IMR-90 (cell line): ENCODE results near the gene PRR29. TPM values are rescaled to one million over a fixed set of nuclear protein-coding genes. Genes with fewer than 3 reads are reported as not detected.
A peak's percentile ranks its signal among the peaks of the same experiment; 100 is the strongest.

Experiments used
- ATAC-seq: fragments of 200-7000 bp; cut with Tn5 transposase; 2 replicates; pipeline ENCODE4 v1.9.1; 2020; ENCODE audit warnings: low read depth, mild to moderate bottlenecking, moderate library complexity
- BruUV-seq: library from RNA; stranded (reverse); fragments of 400-500 nt; replicated peaks from 2 replicates; lab custom pipeline; 2021; lab: Mats Ljungman, UMichigan
- CTCF ChIA-PET: fragments of 300-600 bp; formaldehyde crosslinking; extraction: SDS; loops from one replicate; lab custom pipeline; 2021; ENCODE audit warnings: antibody characterized with exemption; lab: Yijun Ruan, JAX
- POLR2A ChIA-PET: fragments of 300-600 bp; sonication (Branson Sonifier 250); formaldehyde crosslinking; loops from one replicate; lab custom pipeline; 2022; ENCODE audit warnings: antibody characterized with exemption; ENCODE audit not compliant: unreplicated experiment; lab: Charles Lee
- DNase-seq: peaks from one replicate; pipeline ENCODE4 v3.0.0; 2013
- H2AFZ ChIP-seq: replicated peaks from 2 replicates; pipeline ENCODE3; 2013; ENCODE audit warnings: low read length, mild to moderate bottlenecking; ENCODE audit not compliant: poor library complexity
- H2AK5ac ChIP-seq: 2 replicates; pipeline ENCODE4 v1.6.1; 2013; ENCODE audit warnings: low read depth, low read length, inconsistent platforms
- H2AK9ac ChIP-seq: replicated peaks from 2 replicates; pipeline ENCODE3; 2013; ENCODE audit warnings: mild to moderate bottlenecking, low read depth, low read length, moderate library complexity; ENCODE audit not compliant: poor library complexity
- H2BK120ac ChIP-seq: 2 replicates; pipeline ENCODE4 v1.6.1; 2013; ENCODE audit warnings: low read depth, low read length, inconsistent platforms
- H2BK15ac ChIP-seq: 3 replicates; pipeline ENCODE4 v1.6.1; 2013; ENCODE audit warnings: low read depth, low read length, inconsistent platforms
- H2BK20ac ChIP-seq: 2 replicates; pipeline ENCODE4 v1.6.1; 2013; ENCODE audit warnings: low read depth, mild to moderate bottlenecking, inconsistent platforms, low read length, moderate library complexity
- H2BK5ac ChIP-seq: 2 replicates; pipeline ENCODE4 v1.6.1; 2013; ENCODE audit warnings: mild to moderate bottlenecking, low read depth, low read length, inconsistent platforms; ENCODE audit not compliant: poor library complexity, severe bottlenecking
- H3K14ac ChIP-seq: replicated peaks from 2 replicates; pipeline ENCODE4 v1.6.1; 2013; ENCODE audit warnings: low read depth, low read length, inconsistent platforms
- H3K18ac ChIP-seq: 2 replicates; pipeline ENCODE4 v1.6.1; 2013; ENCODE audit warnings: low read depth, low read length, control low read depth
- H3K23ac ChIP-seq: 2 replicates; pipeline ENCODE4 v1.6.1; 2013; ENCODE audit warnings: low read depth, low read length, inconsistent platforms
- H3K27ac ChIP-seq: 2 replicates; pipeline ENCODE4 v1.5.1; 2013; ENCODE audit warnings: mild to moderate bottlenecking, control low read depth, low read length; ENCODE audit not compliant: insufficient read depth
- H3K27me3 ChIP-seq: 2 replicates; pipeline ENCODE4 v1.6.1; 2013; ENCODE audit warnings: low read length; ENCODE audit not compliant: control insufficient read depth, insufficient read depth
- H3K36me3 ChIP-seq: 2 replicates; pipeline ENCODE4 v1.6.1; 2013; ENCODE audit warnings: low read length, mixed read lengths; ENCODE audit not compliant: control insufficient read depth, insufficient read depth
- H3K4ac ChIP-seq: 2 replicates; pipeline ENCODE4 v1.6.1; 2013; ENCODE audit warnings: low read depth, low read length, inconsistent platforms
- H3K4me1 ChIP-seq: 2 replicates; pipeline ENCODE4 v1.6.1; 2013; ENCODE audit warnings: low read length, mixed read lengths; ENCODE audit not compliant: control insufficient read depth, insufficient read depth
- H3K4me2 ChIP-seq: 2 replicates; pipeline ENCODE4 v1.6.1; 2013; ENCODE audit warnings: low read depth, mild to moderate bottlenecking, control low read depth, low read length, moderate library complexity
- H3K4me3 ChIP-seq: 2 replicates; pipeline ENCODE4 v1.5.1; 2013; ENCODE audit warnings: low read depth, mild to moderate bottlenecking, control low read depth, low read length, moderate library complexity; ENCODE audit not compliant: insufficient read depth
- H3K56ac ChIP-seq: 2 replicates; pipeline ENCODE4 v1.6.1; 2013; ENCODE audit warnings: low read length, inconsistent platforms; ENCODE audit not compliant: insufficient read depth; ENCODE audit errors: extremely low read depth
- H3K79me1 ChIP-seq, 2 experiments: 2 replicates each; pipeline ENCODE4 v1.6.1; 2013; ENCODE audit warnings: low read length in 2 of 2, inconsistent platforms in 1 of 2, low read depth in 1 of 2
- H3K9ac ChIP-seq: 2 replicates; pipeline ENCODE4 v1.6.1; 2013; ENCODE audit warnings: low read depth, low read length, control low read depth
- H3K9me1 ChIP-seq: 2 replicates; pipeline ENCODE4 v1.6.1; 2013; ENCODE audit warnings: low read length, inconsistent platforms; ENCODE audit not compliant: insufficient read depth
- H3K9me3 ChIP-seq: 2 replicates; pipeline ENCODE4 v1.6.1; 2013; ENCODE audit warnings: low read length; ENCODE audit not compliant: control insufficient read depth, insufficient read depth
- H4K20me1 ChIP-seq: 2 replicates; pipeline ENCODE4 v1.6.1; 2013; ENCODE audit warnings: low read length, inconsistent platforms; ENCODE audit not compliant: insufficient read depth
- H4K5ac ChIP-seq: 2 replicates; pipeline ENCODE4 v1.6.1; 2013; ENCODE audit warnings: mild to moderate bottlenecking, low read depth, low read length, control low read depth
- H4K8ac ChIP-seq, 2 experiments: 2 replicates each; pipeline ENCODE4 v1.6.1; 2013; ENCODE audit warnings: low read depth in 2 of 2, low read length in 2 of 2, control low read depth in 1 of 2, inconsistent platforms in 1 of 2
- H4K91ac ChIP-seq: 2 replicates; pipeline ENCODE4 v1.6.1; 2013; ENCODE audit warnings: low read depth, low read length, inconsistent platforms; ENCODE audit not compliant: insufficient read depth
- MAFK ChIP-seq: IDR thresholded peaks from 2 replicates; pipeline ENCODE4 v1.6.1; 2012; ENCODE audit warnings: low read depth, low read length, improper control_type of control experiment
- MXI1 ChIP-seq: IDR thresholded peaks from 2 replicates; pipeline ENCODE4 v1.6.1; 2012; ENCODE audit warnings: low read depth, mild to moderate bottlenecking, low read length, moderate library complexity, borderline replicate concordance
- POLR2A ChIP-seq: IDR thresholded peaks from 2 replicates; pipeline ENCODE4 v1.6.1; 2012; ENCODE audit warnings: mild to moderate bottlenecking, low read depth, low read length
- RAD21 ChIP-seq: IDR thresholded peaks from 2 replicates; pipeline ENCODE4 v1.6.1; 2012; ENCODE audit warnings: low read length, improper control_type of control experiment
- RCOR1 ChIP-seq: IDR thresholded peaks from 2 replicates; pipeline ENCODE4 v1.6.1; 2012; ENCODE audit warnings: mild to moderate bottlenecking, low read length, improper control_type of control experiment; ENCODE audit not compliant: insufficient replicate concordance
- RFX5 ChIP-seq: IDR thresholded peaks from 2 replicates; pipeline ENCODE4 v1.8.0; 2012; ENCODE audit warnings: low read depth, mild to moderate bottlenecking, low read length, moderate library complexity
- SMC3 ChIP-seq: fragments of 150-350 bp; IDR thresholded peaks from 2 replicates; pipeline ENCODE4 v1.6.1; 2016; ENCODE audit warnings: low read depth, mild to moderate bottlenecking, antibody characterized with exemption, low read length, moderate library complexity
- WGBS, 2 experiments: methylation state at CpG; one replicate each; pipeline versions ENCODE4 v1.1.5 to v1.1.7; 2013; ENCODE audit warnings: missing lambda C conversion rate in 2 of 2; ENCODE audit not compliant: insufficient read length in 1 of 2; ENCODE audit errors: extremely low coverage in 2 of 2; 5-methylcytosine and 5-hydroxymethylcytosine counted together
- dilution Hi-C: fragments of 300-500 bp; cut with HindIII; formaldehyde crosslinking; loops from one replicate; pipeline ENCODE4 v1.14.3; 2018; ENCODE audit warnings: low sequenced_read_pairs; ENCODE audit not compliant: unreplicated experiment
- in situ Hi-C: fragments of 300-500 bp; cut with MboI; formaldehyde crosslinking; loops from 3 replicates; pipeline ENCODE4 v1.14.3; 2019; ENCODE audit warnings: low sequenced_read_pairs, inconsistent platforms, mixed read lengths
- intact Hi-C: fragments of 100-400 bp; cut with micrococcal nuclease; formaldehyde crosslinking; loops from 2 replicates; pipeline ENCODE4 v1.10.0; 2022
- polyA plus RNA-seq, 3 experiments: library from polyadenylated mRNA; depleted of rRNA; stranded (reverse); fragments of >200 nt; gene quantifications; 2 replicates each; pipeline ENCODE4 v1.2.3, GENCODE V29; 2012; ENCODE audit warnings: low replicate concordance in 1 of 3
- total RNA-seq: library from RNA; depleted of rRNA; stranded (reverse); fragments of >200 nt; gene quantifications from 2 replicates; pipeline ENCODE4 v1.2.3, GENCODE V29; 2012
- TF ChIP-seq, protein P1 (sequence below): fragments of 150-350 bp; IDR thresholded peaks from 2 replicates; pipeline ENCODE4 v1.6.1; 2017; ENCODE audit warnings: mild to moderate bottlenecking, antibody characterized with exemption, low read length, low read depth

PRR29 gene
- total and polyA plus RNA-seq, 2 of the 4 experiments (the other 2 are of a cell fraction), result under 0.01 to 0.17 TPM

- in situ Hi-C loops, result no loop called here
- Histone ChIP-seq H4K8ac (peak overlapping the region in 1 of 2 experiments; percentile 14; a peak in 2 of 4 replicates), H3K9me3 (no peaks in the 10 kb centered on the region), H3K4me1 (peaks cover 10% of the 10 kb centered on the region), H4K91ac (peak overlapping the region; percentile 31; the same call in 1 of the 2 replicates), H3K4me3 (no peak overlapping the region), H3K18ac (no peak overlapping the region; the same call in 1 of the 2 replicates), H2AK9ac (peak overlapping the region; percentile 87), H3K36me3 (no peaks in the 10 kb centered on the region), H3K9ac (no peak overlapping the region), H3K23ac (no peak overlapping the region), H3K79me1 (no peaks in the 10 kb centered on the region), H4K5ac (no peak overlapping the region), H2AFZ (peak overlapping the region; percentile 74), H2BK20ac (peak overlapping the region; percentile 47; the same call in 1 of the 2 replicates), H2AK5ac (peak overlapping the region; percentile 56), H3K27me3 (peaks cover 8% of the 10 kb centered on the region), H3K9me1 (peaks cover 11% of the 10 kb centered on the region), H2BK120ac (peak overlapping the region; percentile 80), H2BK15ac (no peak overlapping the region), H3K56ac (no peak overlapping the region), H3K27ac (no peak overlapping the region; the same call in 1 of the 2 replicates), H4K20me1 (peaks cover 3% of the 10 kb centered on the region; the same call in 1 of the 2 replicates), H2BK5ac (peak overlapping the region; percentile 51), H3K4me2 (peak overlapping the region; percentile 8; the same call in 1 of the 2 replicates), H3K14ac (peak overlapping the region; percentile 45; the same call in 1 of the 2 replicates), H3K4ac (peak overlapping the region; percentile 80)
- POLR2A ChIA-PET, result no interaction called here
- WGBS, 2 experiments, result 64% methylated on average over 7 of the region's 12 CpGs; no CpG with 5 or more reads in 1 of the 2 experiments
- BruUV-seq, result no TSS peak
- TF ChIP-seq MXI1 (no peak), RFX5 (no peak), RCOR1 (no peak), POLR2A (no peak), MAFK (no peak), SMC3 (no peak), RAD21 (no peak)
- TF ChIP-seq, protein P1, sequence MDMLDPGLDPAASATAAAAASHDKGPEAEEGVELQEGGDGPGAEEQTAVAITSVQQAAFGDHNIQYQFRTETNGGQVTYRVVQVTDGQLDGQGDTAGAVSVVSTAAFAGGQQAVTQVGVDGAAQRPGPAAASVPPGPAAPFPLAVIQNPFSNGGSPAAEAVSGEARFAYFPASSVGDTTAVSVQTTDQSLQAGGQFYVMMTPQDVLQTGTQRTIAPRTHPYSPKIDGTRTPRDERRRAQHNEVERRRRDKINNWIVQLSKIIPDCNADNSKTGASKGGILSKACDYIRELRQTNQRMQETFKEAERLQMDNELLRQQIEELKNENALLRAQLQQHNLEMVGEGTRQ, result no peak
- DNase-seq (peak; percentile 21), ATAC-seq (peak; percentile 71)
- intact Hi-C loops, result no loop called here
- CTCF ChIA-PET, result interaction anchor here (0.6 kb wide), 1 partner anchor 13 kb away, joined by 8 read pairs; no protein-coding TSS in a partner anchor
- dilution Hi-C loops, result no loop called here
Measured at GRCh38 chr17:63973930-63974593, 24.1 kb upstream of the PRR29 start.
